ENCODE results near the gene LRP1B.

- TF ChIP-seq EZH2phosphoT487 (IDR thresholded peaks at IDR 0.05; ENCODE audit: insufficient read depth, low read depth) (no peak), EZH2 (IDR thresholded peaks at IDR 0.05; ENCODE audit: insufficient read depth, poor library complexity, severe bottlenecking) (no peak)
Observed at GRCh38 chr2:141118836-141119235, 1012.0 kb downstream of the LRP1B start.
